Fibroblast of the conjunctiva (primary cell): ENCODE results near the gene FOXC2.
A peak's percentile ranks its signal among the peaks of the same experiment; 100 is the strongest.

ENCODE experiments used
- DNase-seq: peaks from one replicate; pipeline ENCODE4 v3.0.0-alpha.2; 2010; ENCODE audit warnings: low read depth

The FOXC2 gene

DNA sequence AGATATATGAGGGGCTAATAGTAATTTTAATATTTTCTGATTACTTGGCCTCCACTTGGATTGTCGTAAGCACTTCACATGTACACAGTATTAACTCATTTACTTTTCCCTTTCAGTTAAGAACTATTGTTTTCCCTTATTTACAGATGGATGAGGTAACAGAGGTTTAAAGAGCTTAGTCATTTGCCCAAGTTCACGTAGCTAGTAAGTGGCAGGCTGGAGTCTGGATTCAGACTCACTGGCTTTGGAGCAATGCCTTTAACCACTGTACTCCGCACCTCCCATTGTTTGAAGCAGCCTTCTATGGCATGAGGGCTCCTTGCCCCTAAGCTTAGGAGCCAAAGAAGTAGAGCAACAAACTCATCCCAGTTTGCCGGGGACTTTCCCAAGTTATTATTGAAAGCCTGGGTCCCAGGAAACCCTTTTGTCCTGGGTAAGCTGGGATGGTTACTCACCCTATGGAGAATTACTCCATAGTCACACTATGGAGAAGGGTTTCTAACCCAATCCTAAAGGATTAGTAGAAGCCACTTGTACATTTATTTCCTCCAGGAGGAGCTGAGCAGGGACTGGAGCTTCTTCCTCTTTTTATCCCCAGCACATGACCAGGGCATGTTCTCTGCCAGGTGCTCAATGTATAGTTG, 24.0 kb downstream of the FOXC2 start:
- no peak for DNase-seq

DNA sequence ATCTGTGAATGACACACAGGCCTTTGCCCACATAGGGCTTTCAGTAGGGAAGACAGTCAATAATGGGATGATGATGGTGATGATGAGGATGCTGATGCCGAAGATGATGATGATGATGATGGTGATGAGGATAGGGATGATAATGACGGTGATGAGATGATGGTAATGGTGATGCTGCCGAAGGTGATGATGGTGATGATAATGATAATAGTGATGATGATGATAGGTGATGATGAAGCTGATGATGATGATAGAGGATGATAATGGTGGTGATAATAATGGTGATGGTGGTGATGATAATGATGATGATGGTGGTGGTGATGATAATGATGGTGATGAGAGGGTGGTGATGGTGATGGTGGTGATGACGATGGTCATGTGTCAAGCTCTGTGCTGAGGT, 24.6 kb downstream of the FOXC2 start:
- DNase-seq, result no peak

DNA sequence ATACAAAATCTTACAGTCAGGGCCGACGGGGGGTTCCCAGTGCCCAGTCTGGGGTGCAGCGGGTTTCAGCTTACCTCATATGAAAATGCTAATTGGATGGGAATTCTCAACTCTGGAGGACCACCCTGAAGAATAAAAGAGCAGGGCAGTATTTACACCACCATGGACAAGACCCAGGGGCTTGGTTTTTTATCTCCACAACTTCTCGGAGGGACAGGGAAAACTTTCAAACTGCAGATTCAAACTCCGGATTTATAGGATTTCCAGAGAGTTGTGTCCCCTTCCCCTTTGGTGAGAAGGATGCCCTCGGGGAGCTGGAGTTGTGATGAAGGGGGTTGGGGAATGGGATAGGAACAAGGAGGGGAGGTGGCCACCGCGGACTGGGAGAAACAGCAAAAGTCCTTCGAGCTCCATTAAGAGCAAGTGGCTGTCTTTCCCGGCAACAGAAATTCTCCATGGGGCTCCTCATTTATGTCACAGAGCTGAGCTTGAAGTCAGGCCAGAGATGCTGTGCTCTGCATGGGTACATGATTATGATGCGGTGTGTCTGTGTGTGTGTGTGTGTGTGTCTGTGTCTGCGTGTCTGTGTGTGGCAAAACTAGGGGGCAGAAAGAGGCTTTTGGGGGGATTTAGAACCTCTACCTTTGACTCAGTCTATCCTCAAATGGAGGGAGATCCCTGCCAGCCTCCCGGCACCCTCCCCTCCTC, 27.4 kb downstream of the FOXC2 start:
- DNase-seq, result no peak

DNA sequence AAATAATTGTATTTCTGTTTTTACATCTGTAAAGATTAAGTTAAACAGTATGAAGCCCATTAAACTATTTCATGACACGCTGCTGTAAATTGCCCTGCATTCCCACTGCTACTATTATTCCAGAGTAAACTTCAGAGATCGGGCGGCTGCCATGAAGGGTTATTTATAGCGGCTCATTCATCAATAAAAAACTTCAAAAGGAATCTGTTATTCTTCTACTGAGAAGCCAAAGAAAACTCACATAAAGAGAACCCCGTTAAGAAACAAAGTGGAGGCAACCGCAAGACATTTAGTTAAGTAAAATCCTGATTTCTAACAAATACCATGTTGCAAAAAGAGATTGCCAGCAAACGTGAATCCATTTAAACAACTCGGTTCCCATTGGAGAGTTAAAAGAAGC, 28.1 kb downstream of the FOXC2 start:
- DNase-seq, result no peak

DNA sequence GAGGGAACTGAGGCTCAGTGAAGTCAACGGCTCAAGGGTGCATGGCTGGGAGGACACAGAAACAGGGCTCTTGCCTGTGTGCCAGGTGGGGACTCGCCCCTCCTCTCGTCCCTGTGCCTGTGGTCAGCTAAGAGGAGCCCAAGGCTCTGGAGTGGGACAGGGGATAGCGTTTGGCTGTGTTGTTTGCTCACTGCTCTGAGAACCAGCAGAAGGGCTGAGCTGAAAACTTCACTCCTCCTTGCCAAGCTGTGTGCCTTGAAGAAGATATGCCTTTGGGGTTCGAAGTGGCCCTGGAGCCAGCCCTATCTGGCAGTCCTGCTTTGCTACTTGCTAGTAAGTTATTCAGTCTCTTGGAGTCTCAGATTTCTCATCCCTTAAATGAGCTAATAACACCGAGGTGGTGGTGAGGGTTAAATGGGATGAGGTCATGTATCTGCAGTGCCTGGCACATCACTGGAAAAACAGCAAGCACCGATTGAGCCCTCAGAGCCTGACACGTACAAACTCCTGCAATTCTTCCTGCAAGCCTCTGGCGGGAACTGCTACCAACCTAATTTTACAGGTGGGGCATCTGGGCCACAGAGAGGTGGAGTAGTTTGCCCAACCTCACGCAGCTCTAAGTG, 29.5 kb downstream of the FOXC2 start:
- no peak for DNase-seq

DNA sequence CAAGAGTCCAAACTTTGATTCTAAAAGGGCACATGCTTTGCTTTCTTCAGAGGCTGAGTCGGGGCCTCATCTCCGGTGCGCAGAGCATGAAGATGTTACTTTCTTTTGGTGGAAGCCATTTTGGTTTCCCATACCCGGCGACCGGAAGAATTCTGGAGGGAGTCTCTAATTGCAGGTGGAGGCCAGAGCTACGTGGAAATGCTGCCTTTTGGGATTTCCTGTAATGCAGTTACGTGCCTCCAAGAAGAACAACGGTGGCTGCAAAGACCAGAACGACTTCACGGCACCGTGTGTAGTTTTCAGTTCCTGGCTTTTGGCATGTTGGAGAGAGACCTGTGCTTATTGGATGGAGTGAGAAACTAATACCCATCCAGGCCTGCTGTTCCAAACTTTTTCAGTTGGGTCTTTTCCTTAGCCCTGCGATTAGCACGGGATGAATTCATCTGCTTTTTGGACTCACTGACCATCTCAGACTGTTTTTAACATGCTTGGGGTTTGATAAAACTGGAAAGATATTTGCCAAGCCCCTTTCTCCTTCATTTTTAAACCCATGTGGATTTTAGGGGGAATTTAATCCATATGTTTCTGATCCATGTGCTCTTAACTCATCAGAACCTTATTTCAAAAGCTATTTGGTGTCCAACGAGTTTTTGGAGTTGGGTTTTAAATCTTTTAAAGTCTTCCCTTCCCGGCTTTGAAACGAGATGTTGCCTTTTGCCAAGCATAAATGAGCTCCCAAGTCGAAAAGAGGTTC, 30.7 kb downstream of the FOXC2 start:
- DNase-seq, result no peak

DNA sequence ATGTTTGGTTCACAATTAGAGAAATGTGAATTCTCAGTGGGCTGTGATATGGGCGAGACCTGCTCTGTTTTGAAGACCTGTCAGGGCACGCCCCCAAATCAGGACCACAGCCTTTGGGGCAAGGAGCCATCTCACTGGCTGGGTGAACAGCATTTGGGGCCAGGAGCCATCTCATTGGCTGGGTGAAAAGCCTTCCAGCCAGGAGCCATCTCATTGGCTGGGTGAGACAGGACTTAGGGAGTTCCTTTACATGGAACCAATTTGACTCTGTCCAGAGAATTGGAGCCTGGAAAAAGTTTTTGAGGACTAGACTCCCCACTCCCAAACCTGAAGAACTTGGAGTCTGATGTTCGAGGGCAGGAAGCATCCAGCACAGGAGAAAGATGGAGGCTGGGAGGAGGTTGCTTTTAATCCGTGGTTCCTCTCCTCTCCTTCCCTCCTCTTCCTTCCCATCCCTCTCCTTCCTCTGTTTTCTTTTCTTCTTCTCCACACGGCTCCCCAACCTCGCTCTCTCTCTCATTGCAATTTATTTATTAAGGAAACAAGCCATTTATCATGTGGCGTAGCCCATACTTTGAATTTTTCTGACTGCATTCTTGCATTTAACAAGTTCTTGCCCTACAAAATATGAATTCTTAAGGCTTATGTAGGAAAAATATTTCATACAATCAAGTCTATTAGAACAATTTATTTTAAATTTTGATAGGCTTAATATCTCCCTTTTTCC, 31.4 kb downstream of the FOXC2 start:
- no peak for DNase-seq

DNA sequence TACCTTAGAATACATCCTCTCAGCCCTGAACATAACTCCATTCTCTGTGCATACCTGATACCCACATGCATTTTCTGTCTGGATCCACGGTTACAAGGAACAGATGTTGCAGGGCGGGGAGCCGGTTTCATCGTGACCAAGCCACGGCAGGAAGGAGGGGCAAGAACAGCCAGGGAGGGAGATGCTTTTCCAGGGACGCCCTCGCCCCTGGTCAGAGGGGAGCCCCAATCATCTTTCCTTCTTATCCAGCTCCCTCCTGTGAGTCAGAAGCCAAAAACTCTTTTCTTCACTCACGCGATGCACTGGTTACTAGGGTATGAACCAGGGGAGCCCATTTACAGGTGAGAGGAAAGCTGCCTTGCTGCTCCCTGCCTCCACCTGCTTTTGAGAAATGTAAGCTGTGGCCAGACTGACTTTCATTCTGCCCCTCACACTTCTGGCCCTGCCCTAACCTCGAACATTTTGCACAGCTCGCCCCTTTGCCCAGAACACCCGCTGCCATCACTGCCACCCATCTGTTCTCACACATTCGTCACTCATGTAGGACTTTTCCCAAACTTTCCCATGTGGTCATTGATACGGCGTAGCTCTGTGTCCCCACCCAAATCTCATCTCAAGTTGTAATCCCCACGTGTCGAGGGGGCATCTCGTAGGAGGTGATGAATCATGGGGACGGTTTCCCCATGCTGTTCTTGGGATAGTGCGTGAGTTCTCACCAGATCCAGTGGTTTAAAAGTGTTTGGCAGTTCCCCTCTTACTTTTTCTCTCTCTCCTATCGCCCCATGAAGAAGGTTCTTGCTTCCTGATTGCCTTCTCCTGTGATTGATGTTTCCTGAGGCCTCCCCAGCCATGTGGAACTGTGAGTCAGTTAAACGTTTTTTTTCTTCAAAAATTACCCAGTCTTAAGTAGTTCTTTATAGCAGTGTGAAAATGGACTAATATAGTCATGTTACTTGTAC, 32.3 kb downstream of the FOXC2 start:
- no peak for DNase-seq

DNA sequence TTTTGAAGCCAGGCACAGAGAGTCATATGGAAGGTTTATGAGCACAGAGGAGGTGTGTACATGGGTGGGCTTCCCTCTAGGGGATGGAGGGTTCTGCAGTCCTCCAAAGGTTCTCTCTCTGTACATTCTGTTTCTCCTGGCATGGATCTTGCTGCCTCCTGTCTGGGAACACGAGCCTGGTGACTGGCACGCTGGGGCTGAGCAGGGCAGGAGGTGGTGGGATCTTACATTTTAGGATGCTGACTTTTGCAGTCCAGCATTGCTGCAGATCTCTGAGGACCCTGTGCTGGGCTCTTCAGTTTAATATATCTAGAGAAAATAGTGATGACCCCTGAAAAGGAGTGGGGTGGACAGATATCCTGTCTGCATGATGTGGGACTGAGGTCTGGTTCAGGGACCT, 34.7 kb downstream of the FOXC2 start:
- no peak for DNase-seq

DNA sequence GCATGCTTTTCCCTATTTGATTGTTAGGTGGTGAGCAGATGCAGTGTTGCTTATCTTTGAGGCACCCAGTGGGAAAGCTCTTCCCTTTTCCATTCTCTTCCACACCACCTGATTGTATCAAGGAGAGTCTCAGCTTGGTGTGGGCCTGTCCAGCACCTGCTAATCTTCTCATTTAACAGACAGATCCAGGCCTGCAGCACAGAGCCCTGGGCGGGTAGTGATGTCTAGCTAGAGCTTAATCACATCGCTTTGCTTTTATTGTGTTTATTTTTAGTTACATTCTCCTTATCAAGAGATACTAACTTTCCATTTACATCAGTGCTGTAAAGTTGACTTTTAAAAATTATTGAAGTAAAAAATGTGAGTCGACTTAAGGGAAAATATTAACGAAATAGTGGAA, 35.9 kb downstream of the FOXC2 start:
- DNase-seq, result no peak

DNA sequence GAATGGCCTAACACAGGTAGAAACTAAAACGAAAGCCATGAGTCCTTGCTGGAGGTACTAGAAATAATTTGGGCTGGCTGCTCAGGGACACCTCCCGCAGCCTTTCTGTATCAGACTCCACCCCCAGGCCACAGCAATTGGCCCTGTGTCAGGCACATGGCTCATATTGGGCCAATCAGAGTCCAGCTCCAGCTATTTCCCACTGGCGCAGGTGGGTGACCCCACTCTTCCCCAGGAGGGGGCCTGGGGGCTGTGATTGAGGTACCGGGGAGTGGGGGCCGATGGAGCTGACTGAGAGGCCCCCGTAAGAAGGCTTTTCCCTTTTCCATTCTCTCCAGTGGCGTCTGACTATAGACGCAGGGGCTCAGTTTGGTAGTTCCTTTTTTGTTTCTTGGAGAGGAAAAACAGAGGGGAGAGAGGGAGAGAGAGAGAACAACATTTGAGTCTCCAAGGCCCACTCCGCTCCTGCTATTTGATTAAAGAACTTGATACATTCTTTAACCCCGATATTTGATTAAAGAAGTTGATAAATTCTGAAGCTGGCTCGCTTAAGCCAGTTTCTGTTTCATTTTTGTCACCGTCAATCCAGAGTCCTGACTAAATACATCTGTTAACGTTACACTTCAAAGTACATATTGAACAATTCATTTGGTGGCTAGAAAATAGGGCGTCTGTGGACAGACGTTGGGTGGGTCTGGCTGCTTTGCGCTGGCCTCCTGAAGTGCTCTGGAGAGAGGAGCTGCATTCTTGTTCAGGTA, 38.0 kb downstream of the FOXC2 start:
- DNase-seq, result no peak

DNA sequence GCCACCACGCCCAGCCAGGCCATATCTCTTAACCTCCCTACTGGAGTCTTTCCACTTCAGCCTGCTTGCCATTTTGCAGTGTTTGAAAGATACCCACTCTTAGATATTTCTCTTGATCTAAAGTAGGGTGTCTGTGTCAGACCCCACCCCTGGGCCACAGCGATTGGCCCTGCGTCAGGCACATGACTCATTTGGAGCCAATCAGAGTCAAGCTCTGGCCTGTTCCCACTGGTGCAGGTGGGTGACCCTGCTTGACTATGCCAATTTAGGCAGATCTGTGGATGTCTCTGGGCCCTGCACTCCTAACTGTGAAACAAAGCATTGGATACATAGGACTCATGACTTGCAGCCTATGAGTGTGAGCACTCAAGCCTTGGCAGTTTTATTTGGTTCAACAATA, 39.3 kb downstream of the FOXC2 start:
- DNase-seq, result no peak

DNA sequence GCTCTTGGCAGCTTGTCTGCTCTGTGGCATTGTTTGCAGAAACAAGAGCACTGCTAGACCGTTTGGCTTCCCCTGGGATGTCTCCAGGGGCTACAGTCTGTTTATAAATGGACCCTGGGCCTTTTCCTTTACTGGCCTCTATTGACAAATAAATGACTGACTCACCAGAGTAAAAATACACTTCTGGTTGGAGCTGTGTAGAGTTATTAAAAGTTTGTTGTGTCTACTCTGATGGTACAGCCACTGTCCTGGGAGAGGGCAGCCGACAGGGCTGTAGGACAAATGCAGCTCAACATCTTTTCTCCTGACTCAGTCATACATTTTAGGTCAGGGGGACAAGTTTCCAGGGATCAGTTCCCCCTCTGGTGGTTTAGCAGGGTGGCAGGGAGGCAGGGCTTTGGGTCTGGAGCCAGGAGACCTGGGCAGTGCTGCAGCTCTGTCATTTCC, 41.7 kb downstream of the FOXC2 start:
- DNase-seq, result no peak

DNA sequence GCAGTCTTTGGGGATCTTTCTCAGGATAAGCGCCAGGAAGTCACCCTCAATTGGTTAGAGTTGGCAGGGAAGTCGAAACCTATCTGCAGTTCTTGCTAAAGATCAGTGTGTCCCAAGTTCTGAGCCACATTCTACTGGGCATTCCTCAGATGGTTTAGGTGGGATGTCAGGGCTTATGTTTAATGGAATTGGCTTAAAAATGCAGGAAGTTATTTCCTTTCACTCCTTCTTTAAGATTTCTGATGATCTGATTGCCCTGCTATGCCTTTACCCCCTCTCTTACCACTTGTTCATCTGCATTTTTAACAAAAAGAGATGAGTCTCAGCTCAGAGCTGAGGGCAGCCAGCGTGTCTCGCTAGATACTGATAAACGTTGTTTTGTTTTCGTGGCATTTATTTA, 42.5 kb downstream of the FOXC2 start:
- DNase-seq, result no peak

DNA sequence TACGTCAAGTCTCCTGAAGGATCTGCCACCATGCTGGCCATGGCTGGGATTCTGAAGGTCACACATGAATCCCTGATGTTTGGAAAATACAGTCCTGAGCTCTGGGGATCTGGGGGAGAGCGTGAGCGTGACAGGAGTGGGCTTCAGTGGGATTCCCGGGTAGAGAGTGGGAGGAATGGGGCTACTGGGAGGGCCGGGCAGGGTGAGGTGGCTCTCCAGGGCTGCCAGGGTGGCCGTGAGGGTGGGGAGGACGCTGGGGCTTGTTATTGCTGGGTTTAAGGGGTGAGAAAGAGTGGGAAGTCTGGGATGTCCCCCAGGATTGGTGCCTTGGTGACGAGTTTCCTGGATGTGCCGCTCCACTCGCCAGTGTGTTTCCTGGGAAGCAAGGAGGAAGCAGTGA, 43.0 kb downstream of the FOXC2 start:
- no peak for DNase-seq

DNA sequence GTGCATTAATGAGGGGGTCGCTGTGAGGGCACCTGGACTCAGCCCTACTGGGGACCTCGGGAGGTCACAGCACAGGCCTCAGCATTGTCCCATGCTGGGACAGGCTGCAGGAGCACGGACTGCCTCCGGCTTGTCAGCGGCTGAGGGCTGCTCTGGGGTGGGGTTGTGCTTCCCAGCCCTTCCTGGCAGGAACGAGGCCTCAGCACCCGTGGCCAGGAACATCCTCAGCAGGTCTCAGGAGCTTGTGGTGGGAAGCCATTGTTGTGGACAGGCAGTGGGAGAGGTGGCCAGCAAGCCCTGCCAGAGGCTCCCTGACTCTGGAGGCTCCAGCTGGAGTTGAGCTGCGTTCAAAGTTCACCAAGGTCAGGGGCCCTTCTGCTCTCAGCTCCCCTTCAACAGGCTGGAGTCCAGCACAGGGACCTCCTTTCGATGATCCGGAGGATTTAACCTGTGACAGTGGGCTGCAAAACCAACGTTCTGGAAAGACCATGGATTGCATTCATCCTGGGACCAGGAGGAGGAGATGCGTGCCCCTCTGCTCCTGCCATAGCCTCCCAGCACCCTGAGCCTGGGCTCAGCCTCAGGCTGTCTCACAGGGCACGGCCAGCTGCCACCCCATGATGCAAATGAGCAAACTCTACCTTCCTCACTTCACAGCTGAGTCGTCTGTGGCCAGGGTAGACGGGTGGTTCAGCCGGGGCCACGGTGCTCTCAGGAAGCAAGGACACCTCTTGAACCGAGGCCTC, 44.3 kb downstream of the FOXC2 start:
- DNase-seq, result no peak

DNA sequence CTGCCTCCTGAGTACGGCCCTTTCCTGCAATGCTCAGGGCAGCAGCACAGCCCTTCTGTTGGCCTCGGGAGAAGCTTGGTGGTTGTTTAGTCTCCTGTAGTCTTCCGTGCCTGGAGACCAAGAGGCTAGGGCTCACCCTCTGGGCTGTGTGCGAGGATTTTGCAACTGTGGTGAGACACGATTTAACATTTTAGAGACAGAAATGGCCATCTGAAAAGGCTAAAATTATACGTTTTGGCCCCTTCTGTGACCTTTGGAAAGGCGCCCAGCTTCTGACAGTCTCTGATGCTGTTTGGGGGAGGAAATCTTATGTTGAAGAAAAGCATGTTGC, 44.9 kb downstream of the FOXC2 start:
- peak; percentile 24 for DNase-seq

DNA sequence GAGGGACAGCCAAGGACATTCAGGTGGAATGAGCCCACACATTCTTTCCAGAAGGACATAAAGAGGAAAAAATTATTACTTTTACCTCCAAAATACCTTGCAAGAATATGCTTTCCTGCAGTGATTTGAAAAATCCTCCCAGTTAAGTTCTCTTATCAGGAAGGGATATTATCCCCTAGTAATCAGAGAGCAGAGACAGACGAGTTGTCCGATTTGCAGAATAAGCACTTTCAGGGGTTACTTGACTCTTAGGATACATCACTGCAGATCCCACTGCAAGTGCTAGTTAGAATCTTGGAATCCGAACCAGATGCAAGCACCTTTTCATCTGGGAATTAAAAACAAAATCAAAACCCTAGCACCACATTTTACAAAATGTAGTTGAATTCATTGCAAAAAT, 45.3 kb downstream of the FOXC2 start:
- no peak for DNase-seq

DNA sequence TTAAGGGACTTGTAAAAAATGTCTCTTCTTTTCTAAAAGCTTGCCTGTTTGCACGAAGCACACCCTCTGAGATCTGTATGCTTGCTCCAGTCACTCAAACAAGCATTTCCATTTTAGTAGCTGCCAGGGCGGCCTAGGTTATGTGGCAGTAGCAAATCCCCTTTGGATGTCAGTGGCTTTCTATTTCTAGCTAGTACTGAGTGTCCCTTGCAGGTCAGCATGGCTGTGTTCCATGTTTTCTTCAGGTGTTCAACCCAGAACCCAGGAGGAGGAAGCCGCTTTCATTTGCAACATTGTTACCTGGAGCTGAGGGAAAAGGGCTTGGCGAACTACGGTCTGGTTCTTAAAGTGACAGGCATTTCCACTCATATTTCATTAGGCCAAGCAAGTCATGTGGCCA, 48.1 kb downstream of the FOXC2 start:
- no peak for DNase-seq

DNA sequence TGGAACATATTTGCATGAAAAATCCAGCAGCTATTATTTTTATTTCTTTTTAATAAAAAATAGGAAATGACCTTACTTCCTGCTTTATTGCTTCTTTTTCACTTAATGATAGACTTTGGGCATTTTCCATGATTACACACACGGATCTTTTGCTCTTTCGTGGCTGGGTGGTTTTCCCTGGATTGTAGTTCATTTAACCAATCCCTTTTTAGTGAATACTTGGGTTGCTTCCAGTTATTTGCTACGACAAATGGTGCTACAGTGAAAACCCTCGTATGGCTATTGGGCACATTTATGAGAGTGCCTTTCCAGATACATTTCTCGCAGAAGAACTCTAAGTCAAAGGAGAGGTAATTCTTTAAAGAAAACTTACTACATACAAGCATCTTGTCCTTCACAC, 50.3 kb downstream of the FOXC2 start:
- DNase-seq, result no peak
